ENCODE measurements around the gene LHX5.

Gene LHX5

DNA sequence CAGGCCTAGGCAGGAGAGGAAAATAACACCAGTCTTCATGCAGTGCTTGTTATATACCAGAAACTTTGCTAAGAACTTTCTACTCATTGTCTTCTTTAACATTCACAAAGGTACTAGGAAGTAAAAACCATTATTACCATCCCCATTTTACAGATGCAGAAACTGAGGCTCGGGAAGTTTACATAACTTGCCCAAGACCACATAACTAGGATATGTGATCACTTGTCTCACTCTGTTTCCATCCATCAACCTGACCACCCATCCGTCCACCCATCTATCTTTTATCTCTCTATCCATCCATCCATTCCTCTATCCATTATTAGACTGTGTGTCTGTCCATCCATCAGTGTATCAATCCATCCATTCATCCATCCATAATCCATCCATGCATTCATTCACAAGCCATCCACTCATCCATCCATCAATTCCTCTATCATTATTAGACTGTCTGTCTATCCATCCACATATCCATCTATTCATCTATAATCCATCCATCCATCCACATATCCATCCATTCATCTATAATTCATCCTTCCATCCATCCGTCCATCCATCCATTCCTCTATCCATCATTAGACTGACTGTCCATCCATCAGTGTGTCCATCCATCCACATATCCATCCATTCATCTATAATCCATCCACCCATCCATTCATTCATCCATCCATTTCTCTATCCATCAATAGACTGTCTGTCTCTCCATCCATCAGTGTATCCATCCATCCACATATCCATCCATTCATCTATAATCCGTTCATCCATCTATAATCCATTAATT lies 33.0 kb downstream of the LHX5 start:
- DNase-seq = no peak

DNA sequence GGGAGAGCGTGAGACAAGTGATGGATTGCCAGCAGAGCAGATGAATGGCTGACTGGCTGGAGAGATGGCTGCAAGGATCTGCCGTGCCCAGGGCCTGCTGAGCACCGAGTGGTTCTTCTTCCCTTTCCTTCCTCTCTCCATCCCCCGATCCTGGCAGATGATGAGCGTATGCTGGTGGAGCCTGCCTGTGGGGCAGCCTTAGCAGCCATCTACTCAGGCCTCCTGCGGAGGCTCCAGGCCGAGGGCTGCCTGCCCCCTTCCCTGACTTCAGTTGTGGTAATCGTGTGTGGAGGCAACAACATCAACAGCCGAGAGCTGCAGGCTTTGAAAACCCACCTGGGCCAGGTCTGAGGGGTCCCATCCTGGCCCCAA lies 34.0 kb downstream of the LHX5 start:
- no peak for DNase-seq

DNA sequence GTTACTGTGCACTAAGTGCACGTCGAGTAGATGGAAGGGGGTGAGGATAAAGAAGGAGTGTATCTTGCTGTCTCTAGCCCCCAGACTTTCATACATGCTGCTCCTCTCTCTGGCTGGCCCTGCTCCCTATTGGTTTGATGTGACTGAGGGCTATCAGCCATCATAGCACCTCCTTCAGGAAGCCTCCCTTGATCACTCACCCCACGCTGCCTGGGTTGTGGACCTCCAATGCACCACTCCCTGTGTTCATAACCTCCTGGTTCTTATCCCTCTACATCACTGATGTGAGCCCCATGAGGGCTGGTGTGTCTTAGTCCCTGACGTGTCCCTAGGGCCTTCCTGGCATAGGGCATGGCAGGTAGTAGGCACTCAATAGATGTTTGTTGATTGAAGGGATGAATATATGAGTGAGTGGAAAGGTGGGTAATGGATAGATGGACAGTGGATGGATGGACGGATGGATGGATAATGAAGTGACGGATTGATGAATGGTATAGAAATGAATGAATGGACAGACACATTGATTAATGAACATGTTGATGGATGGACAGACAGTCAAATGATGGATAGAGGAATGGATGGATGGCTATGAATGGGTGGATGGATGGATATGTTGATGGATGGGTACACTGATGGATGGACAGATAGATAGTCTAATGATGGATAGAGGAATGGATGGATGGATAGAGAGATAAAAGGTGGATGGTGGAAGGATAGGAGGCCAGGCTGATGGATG lies 34.5 kb downstream of the LHX5 start:
- DNase-seq = no peak

DNA sequence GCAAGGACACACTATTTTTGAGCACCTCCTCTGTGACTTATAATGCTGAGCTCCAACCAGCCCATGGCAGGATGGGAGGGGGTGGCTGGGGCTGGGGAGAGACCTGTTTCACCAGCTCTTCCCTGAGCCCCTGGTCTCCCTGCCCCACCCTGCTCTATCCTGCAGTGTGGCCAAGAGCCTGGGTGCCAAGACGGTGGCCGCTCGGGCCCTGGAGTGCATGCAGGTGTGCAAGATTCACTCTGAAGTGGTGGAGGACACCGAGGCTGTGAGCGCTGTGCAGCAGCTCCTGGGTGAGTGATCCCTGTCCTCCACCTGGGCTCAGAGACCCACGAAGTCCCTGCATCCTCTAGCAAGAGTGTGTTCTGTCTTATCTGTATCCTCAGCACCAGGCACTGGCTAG lies 35.1 kb downstream of the LHX5 start:
- no peak for DNase-seq

DNA sequence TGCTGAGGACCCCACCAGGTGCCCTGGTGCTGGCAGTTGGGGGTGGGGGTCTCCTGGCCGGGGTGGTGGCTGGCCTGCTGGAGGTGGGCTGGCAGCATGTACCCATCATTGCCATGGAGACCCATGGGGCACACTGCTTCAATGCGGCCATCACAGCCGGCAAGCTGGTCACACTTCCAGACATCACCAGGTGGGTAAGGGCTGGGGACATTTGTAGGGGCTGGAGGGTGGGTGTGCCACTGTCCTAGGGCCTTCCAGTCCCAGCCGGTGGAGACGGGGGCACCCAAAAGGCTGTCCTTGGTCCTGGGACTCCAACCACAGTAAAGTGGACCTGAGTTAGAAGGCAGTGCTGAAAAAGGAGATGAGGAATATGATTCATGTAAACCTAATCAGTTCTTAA lies 36.3 kb downstream of the LHX5 start:
- DNase-seq = no peak

DNA sequence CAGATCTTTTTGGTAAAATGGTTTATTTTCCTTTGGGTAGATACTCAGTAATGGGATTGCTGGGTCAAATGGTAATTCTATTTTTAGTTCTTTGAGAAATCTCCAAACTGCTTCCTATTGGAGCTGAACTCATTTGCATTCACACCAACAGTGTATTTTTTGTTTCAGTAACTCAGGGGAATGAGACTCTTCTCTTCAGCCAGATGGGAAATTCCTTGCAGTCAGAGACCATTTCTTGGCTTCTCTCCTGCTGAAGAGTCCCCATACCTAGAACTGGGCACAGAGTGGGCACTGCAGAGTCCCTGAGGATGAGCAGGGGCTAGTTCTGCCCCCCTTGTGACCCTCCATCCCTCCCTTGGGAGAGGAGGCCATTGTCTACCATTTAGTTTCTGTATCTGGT lies 38.7 kb downstream of the LHX5 start:
- DNase-seq = no peak

DNA sequence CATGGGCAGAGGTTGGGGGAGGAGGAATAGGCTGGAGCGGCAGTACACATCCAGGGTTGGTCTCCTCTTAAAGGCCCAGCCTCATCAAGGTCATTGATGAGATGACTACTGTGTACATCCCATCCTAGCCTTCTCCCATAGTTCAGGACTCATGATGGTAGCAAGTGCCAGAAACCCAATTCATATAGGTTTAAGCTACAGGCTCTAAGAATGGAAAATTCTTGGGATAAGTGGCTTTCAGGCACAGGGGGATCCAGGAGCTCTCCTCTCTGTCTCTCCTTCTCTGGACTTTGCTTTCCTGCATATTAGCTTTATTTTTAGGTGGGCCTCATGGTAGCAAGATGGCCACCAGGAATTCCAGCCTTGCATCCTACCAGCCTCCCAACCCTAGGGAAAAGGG lies 43.2 kb downstream of the LHX5 start:
- no peak for DNase-seq

DNA sequence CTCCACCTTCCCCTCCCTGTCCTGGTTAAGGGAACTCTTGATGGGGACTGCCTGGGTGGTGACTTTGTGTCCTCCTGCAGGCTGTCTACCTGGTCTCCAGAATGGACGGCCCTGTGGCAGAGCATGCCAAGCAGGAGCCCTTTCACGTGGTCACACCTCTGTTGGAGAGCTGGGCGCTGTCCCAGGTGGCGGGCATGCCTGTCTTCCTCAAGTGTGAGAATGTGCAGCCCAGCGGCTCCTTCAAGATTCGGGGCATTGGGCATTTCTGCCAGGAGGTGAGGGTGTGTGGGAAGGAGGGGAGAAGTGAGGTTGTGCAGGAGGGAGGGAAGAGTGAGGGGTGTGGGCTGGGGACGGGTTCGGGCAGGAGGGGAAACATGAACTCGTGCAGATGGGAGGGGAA lies 43.8 kb downstream of the LHX5 start:
- no peak for DNase-seq

DNA sequence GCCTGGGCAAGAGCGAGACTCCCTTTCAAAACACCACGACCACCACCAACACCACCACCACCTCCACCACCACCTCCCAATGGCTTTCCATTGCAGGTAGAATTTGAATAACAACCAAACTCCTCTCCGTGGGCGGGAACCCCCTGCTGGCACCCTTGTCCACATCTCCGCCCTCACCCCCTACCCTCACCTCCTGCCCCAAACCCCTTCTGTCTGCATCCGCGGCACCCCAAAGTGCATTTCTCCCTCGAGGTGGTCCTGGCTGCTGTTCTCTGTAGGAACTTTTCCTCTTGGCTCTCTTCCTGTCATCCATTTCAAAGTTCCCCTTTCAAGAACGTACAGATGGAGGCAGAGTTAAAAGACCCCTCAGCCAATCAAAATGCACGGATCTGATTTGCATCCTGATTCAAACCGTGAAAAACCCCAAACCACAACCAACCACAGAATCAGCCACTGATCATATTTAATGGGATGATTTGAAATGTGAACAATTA lies 45.7 kb downstream of the LHX5 start:
- no peak for DNase-seq

DNA sequence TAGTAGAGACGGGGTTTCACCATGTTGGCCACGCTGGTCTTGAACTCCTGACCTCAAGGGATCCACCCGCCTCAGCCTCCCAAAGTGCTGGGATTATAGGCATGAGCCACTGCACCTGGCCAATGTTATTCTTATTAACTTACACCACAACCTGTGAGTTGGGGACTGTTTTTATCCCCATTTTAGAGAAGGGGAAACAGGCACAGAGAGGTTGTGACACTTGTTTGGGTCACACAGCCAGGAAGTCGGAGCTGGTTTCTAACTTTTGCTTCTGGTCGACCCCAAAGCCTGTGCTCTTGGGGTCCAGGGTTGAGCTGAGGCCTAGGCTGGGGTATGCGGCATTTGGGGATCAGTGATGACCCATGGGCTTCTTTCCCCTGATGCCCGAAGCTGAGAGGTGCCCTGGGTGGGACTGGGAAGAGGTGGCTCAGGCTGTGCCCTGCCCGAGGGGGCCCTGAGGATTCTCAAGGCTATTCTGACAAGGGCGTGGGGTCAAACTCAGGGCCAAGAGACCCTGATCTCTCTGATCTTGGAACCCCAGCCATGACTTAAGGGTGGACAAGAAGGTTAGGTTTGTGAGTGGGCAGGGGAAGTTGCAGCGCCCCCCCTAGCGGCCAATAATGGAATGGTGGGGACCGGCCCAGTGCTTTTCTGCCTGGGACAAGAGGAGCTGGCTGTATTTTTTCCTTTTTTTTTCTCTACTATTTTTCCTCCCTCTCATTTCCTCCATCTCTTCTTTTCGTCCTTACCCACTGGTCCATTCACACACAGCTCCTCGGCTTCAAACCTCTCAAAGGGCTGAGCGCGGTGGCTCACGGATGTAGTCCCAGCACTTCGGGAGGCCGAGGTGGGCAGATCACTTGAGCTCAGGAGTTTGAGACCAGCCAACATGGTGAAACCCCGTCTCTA lies 46.5 kb downstream of the LHX5 start:
- peak; percentile 47 for DNase-seq

DNA sequence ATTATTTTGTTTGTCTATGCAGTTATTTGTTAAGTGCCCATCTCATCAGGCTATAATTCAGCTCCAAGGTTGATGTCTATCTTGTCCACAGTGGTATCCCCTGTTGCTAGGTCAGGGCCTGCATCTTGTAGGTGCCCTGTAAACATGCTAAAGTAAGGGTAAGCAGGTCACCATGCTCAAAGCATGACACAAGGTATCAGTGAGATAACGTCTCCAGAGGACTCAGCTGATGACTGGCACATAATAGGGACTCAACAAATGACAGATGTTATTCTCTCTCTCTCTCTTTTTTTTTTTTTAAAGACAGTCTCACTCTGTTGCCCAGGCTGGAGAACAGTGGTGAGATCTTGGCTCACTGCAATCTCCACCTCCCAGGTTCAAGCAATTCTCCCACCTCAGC lies 47.2 kb downstream of the LHX5 start:
- DNase-seq = no peak

DNA sequence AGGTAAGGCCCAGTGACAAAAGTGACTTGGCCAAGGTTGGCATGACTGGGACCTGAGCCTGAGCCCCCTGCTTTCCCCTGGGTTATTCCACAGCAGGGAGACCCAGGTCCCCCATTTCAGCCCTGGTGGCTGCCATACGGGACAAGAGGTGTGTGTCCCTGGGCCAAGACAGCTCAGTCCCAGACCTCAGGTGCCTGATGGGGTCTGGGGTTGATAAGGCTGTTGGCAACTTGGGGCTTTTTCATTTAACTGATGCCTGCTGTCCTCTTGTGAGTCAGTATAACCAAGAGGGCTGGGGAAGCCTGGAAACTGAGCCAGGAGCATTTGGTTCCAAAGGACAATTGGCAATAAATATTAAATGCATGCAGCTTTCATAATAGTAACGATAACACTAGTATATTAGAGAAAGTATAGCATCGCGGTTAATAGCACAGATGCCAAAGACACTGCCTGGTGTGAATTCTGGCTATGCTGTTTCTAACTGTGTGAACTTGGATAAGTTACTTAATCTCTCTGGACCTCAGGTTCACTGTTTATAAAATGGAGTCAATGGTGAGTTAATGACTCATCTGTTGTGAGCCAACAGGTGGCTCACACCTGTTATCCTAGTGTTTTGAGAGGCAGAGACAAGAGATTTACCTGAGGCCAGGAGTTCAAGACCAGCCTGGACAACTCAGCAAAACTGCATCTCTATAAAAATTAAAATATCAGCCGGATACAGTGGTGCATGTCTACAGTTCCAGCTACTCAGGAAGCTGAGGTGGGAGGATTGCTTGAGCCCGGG lies 48.6 kb downstream of the LHX5 start:
- no peak for DNase-seq

DNA sequence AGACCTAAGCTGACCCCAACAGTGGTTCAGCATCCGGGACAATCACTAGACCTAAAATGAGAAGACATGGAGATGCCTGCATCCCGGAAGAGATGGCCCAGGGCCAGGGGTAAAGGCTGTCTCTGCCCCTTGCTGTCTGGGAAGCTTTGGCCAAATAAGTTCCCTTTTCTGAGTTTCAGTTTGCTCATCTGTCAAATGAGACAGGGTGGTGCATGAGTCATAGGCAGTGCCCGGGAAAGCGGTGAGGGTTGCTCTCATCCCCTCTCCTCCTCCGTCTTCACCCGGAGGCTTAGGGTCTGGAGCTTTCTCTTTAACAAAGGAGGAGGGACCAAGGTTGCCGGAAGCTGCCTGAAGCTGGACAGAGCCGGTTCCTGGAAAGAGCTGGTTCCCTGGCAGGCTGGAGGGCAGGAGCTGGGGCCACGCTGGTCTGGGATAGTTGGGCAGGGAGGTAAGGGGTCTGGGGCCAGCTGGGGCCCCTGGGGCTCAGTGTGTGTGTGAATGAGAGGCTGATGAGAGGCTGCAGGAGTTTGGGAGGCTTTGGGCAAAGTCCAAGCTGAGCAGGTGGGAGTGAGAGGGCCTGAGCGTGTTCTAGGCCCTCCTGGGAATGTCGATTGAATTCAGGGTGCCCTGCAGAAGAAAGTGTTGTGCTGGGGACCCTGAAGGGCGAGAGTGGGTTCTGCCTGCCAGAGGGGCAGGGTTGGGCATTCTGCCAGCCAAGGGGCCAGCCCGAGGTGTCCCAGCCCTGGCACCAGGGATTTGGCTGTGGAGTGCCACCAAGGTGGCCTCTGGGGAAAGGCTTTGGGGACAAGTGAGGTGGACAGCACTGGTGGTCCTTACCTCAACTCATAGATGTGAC lies 49.4 kb downstream of the LHX5 start, which contains the start of gene SDSL:
TSS of gene SDSL (plus strand) at position 351 of the 856 bp plus-strand sequence. CDS start 5,603 bp downstream, outside the sequence.
- DNase-seq = peak; percentile 34

DNA sequence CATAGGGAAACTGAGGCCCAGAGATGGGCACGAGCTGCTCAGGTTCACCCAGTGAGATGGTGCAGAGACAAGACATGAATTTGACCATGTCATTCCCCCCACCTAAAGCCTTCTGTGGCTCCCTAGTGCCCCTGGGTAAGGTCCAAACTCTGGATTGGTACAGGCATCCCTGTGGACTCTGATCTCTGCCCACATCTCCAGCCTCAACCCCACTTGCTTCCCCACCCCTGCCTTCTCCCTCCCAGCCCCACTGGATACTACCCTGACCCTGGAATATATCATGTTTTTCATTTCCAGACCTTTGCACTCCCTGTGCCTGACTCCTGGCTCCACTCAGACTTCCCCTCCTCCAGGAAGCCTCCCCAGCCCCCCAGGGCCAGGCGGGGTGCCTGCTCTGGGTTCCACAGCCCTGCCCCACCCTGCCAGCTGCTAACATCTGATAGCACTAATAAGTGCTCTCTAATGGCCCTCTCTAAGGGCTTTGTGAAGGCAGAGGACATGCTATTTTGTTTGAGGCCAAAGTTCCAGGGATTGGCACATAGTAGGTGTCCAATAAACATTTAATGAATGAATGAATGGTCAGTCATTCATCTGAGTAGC lies 50.6 kb downstream of the LHX5 start:
- no peak for DNase-seq

DNA sequence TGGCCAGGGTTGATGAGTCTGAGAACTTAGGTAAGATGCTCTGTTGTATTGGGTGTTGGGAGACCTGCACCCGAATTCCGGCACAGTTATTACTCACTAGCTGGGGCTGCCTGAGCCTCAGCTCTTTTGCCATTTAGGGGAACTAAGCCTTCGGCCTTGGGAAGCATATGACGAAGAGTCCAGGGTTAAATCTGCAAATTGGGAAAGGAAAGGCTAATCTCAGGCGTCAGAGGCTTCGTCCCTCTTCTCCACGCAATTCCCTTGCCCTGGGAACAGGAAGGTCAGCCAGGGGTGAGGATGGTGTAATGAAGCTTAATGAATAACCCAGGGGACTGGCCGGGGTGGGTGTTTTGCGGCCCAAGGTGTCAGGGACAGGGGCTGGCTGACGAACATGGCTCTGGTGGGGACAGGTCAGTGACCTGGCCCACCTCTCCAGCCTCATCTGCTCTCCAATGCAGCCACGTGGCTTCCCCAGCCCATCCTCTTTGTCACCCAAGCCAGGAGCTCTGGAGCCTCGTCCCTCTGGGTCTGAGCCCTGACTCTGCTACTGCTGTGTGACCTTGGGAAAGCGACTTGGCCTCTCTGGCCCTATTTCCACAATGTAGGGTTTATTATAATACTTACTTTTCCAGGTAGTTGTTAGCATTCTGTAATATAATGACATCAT lies 53.3 kb downstream of the LHX5 start:
- DNase-seq = no peak

DNA sequence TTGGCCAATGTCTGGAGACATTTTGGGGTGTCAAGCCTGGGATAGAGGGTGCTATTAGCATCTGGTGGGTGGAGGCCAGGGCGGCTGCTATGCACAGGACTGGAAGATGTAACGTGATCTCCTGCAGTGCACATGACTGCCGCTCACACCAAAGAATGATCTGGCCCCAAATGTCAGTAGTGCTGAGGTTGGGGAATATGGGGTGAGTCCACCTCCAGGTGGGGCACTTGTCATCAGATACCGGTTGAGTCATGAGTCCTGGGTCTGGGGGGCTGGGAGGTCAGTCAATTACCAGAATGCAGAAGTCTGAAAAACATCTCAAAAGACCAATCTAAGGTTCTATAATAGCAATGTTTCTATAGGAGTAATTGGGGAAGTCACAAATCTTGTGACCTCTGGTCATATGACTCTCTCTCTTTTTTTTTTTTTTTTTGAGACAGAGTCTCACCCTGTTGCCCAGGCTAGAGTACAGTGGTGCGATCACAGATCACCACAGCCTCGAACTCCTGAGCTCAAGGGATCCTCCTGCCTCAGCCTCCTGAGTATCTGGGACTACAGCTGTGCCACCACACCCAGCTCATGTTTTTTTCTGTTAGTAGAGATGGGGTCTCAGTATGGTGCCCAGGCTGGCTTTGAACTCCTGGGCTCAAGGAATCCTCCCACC lies 55.4 kb downstream of the LHX5 start:
- DNase-seq = peak; percentile 9

DNA sequence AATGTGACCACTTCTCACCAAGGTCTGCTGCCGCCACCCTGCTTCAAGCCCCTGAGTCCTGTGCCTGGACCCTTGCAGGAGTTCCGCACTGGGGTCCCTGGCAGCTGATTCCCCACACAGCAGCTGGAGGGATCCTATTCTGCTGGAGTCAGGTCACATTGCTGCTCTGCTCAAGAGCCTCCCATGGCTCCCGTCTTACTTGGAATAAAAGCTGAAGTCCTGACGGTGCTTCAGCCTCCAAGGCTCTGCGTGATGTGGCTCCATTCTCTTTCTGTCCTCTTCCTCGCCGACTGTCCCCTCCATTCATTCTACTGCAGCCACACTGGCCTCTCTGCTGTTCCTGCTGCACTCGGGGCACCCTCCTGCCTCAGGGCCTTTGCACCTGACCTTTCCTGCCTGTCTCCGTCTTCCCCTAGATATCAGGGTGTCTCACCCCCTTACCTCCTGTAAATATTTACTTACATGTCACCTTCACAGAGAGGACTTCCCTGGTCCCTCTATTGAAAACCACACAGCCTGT lies 57.1 kb downstream of the LHX5 start:
- no peak for DNase-seq

DNA sequence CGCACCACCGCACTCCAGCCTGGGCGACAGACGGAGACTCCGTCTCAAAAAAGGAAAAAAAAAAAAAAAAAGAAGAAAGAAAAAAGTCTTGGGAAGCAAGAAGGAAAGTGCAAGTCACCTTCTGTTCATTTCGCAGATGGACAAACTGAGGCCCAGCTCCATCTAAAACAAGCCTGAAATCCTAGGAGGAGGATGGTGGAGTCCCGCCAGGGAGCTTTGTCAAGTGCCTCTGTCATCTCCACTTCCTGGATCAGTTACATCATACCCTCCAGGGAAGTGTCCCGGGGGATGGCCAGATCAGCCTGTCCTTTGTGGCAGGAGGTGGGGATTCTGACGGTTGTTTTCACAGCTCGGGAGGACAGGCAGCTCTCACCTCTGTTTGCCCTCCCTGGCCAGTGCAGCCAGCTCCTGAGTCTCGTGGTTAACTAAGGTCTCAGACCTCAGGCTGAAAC lies 58.2 kb downstream of the LHX5 start:
- no peak for DNase-seq
